HG03064 (cell line): ENCODE measurements around the gene OR8G5.

ENCODE experiments used
- ATAC-seq: cut with Tn5 transposase; IDR thresholded peaks from one replicate; pipeline ENCODE4 v1.9.1; 2021; ENCODE audit warnings: low read depth; ENCODE audit not compliant: unreplicated experiment

OR8G5 gene

DNA sequence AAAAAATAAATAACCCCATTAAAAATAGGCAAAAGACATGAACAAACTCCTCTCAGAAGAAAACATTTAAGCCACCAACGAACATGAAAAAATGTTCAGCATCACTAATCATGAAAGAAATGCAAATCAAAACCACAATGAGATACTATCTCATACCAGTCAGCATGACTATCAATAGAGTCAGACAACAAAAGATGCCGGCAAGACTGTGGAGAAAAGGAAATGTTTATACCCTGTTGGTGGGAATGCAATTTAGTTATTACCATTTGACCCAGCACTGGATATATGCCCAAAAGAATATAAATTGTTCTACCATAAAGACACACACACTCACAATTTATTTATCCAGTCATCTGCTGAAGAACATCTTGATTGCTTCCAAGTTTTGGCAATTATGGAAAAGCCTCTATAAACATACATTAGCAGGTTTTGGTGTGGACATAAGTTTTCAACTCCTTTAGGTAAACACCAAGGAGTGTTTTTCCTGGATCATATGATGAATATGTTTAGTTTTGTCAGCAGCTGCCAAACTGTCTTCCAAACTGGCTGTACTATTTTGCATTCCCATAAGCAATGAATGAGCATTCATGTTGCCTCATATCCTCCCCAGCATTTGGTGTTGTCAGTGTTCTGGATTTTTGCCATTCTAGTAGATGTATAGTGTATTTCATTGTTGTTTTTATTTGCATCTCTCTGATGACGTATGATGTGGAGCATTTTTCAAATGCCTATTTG lies 29.6 kb downstream of the OR8G5 start:
- ATAC-seq: no peak

DNA sequence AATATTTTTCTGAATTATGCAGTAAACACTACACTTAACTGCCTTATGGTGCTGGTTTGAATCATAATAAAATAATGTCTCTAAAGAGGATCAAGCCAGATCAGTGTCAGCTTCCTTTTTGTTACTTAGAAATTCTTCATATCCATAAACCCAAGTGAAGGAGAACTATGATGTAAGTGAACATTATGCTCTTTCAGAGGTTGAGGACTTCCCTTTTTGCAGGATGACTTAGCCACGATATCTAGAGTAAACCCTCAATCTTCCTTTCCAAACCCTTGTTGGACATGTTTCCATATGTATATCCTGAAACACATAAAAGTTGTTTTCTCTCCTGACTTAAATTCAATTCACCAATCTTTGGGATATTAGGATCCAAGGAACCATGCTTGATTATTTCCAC lies 38.5 kb downstream of the OR8G5 start:
- no peak for ATAC-seq

DNA sequence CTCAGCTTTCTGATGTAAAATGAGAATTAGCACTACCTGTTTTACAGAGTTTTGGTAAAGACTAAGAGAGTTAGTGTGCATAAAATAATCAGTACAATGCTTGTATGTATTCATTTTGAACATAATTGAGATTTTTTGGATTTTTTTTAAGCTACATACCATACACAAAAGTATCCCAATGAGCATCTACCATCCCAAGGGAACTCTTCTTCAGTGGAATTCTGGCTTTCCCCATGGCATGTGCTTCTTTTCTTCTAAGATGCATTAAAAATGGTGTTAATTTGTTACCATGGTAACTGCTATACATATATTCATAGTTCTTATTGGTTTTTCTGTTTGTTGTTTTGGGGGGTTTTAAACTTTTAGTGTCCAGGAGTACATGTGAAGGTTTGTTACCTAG lies 39.8 kb downstream of the OR8G5 start:
- no peak for ATAC-seq

DNA sequence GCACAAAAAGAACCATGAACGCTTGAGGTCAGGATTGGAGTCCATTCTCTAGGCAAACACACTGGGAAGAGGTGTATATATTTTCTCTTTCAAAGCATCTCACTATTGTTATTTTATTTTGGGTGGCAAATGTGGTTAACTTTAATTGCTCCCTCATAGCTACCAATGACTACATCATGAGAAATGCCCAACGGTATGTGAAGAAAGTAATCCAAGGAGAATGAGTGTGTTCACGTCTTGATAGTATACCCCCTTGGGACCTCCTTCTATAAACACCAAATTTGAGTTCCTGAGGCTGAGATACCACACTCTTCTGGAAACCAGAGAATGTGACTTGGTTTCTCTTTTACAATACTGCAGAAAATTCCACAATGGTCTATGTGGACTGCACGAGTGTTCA lies 41.7 kb downstream of the OR8G5 start:
- ATAC-seq: no peak

DNA sequence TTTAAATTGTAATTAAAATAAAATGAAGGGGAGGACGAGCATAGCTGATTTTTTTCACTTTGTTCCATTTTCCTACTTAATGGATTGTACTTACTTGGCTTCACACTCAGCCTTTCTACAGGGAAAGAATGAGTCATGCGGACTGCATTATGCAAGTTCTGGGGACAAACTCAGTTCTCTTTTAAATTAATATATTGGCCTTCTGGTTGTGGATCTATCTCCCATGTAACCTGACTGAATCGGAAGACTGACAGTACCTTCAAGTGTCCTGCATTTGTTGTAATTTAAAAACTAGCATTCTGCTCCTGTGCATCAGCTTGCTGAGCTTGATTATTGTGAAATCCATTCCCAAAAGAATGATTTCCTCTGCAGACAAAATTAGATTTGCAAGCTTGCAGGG lies 45.4 kb downstream of the OR8G5 start:
- ATAC-seq: no peak

DNA sequence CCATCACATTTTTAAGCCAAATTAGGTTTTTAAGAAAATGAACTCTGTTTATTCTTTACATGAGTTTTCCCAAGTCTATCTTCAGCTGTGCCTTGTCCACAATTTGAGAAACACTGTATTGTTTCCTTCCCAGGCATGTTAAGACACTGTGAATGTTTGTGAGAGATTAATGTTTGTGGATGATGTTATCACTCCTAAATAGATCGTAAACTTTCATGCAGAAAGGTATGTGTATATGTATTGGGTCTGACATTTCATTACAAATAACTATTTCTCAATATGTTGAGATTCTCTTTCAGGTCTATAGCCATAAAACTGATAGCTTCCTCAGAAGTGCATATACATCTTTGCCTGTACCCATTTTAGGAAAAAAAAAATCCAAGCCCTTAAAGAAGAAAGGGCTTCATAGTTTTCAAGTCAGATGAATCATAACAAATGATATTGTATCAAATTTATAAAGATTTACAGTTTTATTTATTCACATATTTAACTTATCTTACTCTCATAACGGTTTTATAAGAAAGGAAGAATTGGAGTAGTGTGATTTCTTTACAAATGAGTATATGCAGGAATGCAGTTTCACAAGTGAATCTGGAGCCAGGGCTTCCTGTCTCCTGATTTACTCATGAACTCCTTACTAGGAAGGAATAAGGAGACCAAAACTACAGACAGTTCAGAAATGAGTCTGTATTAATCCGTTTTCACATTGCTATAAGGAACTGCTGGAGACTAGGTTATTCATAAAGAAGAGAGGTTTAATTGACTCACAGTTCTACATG lies 46.4 kb downstream of the OR8G5 start:
- no peak for ATAC-seq

DNA sequence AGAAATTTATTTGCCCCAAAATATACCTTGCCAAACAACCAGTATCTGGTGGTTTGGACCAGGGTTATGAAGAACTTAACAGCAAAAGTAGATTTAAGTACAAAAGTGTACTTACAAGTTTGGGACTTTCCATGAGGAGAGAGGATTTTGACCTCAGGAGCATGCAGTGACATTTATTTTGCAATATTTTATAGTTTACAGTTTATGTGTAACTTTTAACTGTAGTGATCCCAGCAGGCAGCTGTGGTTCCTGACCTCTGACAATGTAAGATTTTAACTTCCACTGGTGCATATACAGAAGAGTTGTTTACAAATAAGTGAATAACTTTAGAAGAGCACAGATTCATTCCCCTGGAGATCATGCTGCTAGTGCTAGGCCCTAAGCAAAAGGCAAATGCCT lies 50.9 kb downstream of the OR8G5 start:
- no peak for ATAC-seq

DNA sequence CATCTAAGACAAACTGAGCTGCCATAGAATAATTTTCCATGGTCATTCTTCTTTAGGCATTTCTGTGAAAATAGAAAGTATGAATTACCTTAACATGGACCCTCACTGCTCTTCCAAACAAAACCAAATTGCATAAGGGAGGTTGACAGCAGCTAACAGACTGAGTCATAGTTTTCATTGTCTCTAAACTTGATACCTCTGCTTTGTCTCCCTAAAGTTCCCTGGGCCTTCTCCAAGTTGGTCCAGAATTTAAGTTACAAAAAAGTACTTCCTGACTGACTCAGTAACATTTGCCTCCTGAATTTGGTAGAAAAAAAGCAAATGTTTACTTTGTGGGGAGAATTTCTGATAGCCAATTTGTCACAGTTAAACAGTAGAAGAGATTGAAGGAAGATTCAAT lies 54.5 kb downstream of the OR8G5 start:
- no peak for ATAC-seq

DNA sequence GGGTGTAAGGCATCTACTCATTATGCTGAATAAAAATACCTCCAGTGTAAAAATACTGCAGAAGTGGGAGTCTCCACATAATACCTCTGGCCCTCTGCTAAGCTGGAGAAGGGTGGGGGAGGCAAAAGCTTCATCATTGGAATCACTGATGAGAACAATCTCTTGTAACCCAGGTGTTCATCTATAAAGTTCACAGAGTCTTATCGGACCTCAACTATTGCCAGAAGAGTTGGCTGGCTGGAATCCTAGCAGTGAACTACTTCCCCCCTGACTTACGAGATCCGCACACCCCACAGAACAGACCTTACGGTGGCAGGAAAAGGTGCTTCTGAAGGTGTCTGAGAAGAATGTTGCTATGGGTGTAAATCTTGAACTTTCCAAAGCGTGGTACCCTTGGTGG lies 55.1 kb downstream of the OR8G5 start:
- ATAC-seq: no peak

DNA sequence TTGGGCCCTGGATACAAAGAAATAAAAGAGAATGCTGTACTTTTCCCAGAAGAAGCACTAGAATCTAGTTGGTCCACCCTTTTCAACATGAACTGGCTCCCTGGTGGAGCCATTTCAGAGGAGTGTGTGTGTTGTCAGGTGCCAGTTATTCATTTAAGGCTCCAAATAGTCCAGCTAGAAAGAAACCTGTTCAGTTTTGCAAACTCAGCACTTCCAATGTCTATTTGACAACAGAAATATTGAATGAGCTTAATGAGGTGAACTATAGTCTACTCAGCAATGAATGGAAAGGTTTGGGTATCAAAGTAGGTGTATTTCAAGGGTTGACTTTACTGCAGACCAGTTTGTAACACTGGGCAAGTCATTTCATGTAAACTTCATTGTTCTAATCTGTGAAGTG lies 55.5 kb downstream of the OR8G5 start:
- no peak for ATAC-seq

DNA sequence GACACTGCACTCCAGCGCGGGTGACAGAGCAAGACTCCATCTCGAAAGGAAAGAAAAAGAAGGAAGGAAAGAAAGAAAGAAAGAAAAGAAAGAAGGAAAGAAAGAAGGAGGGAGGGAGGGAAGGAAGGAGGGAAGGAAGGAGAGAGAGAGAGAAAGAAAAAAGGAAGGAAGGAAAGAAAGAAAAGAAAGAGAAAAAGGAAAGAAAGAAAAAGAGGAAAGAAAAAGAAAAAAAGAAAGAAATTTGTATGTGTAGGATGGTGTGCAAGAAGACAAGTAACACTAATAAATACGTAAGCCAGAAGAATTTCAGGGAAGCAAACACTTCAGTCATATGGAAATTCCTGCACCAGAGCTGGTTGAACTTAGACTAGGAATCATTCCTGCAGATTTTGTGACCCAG lies 57.0 kb downstream of the OR8G5 start:
- no peak for ATAC-seq

DNA sequence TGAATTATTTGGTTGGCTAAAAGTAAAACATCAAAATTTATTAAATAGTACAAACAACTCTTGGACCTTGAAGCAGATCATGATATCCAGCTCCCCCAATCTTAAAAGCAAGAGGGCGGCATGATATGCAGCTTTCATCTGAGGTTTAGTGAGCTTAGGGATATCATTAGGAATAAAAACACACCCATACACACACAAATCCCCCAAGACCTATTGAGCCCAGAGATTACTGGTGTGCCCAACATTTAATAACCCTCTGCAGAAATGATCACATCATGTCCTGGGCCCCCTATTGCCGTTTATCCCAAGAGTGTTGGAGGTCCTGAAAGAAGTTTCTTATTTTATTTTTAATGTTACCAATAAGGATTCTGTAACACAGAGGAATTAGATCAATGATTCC lies 57.7 kb downstream of the OR8G5 start, which contains the start of gene OR8D1:
OR8D1 (minus strand) TSS at position 101 of the 400 bp plus-strand sequence. CDS start 3,183 bp downstream, outside the sequence.
- ATAC-seq: no peak

DNA sequence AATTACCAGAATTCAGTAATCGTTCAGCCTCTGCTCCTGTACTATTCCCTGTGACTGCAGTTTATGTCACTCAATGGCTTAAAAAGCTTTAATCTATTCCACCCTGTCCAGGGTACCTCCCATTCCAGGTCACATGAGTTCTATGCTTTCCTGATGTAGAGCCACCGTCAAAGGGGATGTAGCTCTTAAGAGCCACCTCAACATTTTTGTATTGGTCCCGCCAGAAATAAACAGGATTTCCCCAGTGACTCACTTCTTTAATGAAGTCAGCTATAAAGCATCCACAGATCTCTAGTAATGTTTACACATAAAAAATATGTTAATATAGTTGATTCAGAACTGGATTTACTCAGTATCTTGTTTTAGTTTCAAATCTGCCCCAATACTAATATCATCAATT lies 58.9 kb downstream of the OR8G5 start:
- ATAC-seq: no peak
